GM23248 (cell line): ENCODE measurements around the gene NT5DC1. TPM values are rescaled to one million over a fixed set of nuclear protein-coding genes. Genes with fewer than 3 reads are reported as not detected.
A peak's percentile ranks its signal among the peaks of the same experiment; 100 is the strongest.

Experiments
- DNase-seq: peaks from one replicate; pipeline ENCODE4 v3.0.0-alpha.2; 2015
- H2AFZ ChIP-seq: fragments of 200-600 bp; sonication (generic); 2 replicates; pipeline ENCODE4 v1.6.1; 2016; ENCODE audit warnings: antibody characterized with exemption
- H3F3A ChIP-seq: fragments of 200-600 bp; sonication (generic); 2 replicates; pipeline ENCODE4 v1.6.1; 2016; ENCODE audit warnings: mild to moderate bottlenecking, antibody characterized with exemption, mixed run types; ENCODE audit not compliant: insufficient read depth
- H3K27ac ChIP-seq: fragments of 200-600 bp; sonication (generic); 2 replicates; pipeline ENCODE4 v1.5.1; 2016; ENCODE audit warnings: mild to moderate bottlenecking
- H3K27me3 ChIP-seq: fragments of 200-600 bp; sonication (generic); replicated peaks from 2 replicates; pipeline ENCODE4 v1.6.1; 2016; ENCODE audit warnings: mild to moderate bottlenecking; ENCODE audit not compliant: insufficient read depth
- H3K36me3 ChIP-seq: fragments of 200-600 bp; sonication (generic); 2 replicates; pipeline ENCODE4 v1.6.1; 2016; ENCODE audit warnings: low read depth, mild to moderate bottlenecking
- H3K4me1 ChIP-seq: fragments of 200-600 bp; sonication (generic); 2 replicates; pipeline ENCODE4 v1.6.1; 2016; ENCODE audit warnings: mild to moderate bottlenecking; ENCODE audit not compliant: insufficient read depth
- H3K4me2 ChIP-seq: fragments of 200-600 bp; sonication (generic); one replicate; pipeline ENCODE4 v1.6.1; 2016; ENCODE audit warnings: mild to moderate bottlenecking; ENCODE audit not compliant: unreplicated experiment
- H3K4me3 ChIP-seq: fragments of 200-600 bp; sonication (generic); 2 replicates; pipeline ENCODE4 v1.5.1; 2016; ENCODE audit warnings: mild to moderate bottlenecking
- H3K79me2 ChIP-seq: fragments of 200-600 bp; sonication (generic); 2 replicates; pipeline ENCODE4 v1.6.1; 2016; ENCODE audit warnings: mild to moderate bottlenecking; ENCODE audit not compliant: insufficient read depth
- H3K9ac ChIP-seq: fragments of 200-600 bp; sonication (generic); 2 replicates; pipeline ENCODE4 v1.6.1; 2016; ENCODE audit warnings: mild to moderate bottlenecking
- H3K9me2 ChIP-seq: fragments of 200-600 bp; sonication (generic); 2 replicates; pipeline ENCODE4 v1.6.1; 2016; ENCODE audit warnings: mixed run types, mild to moderate bottlenecking, moderate library complexity; ENCODE audit not compliant: insufficient read depth
- H3K9me3 ChIP-seq: fragments of 200-600 bp; sonication (generic); one replicate; pipeline ENCODE4 v1.6.1; 2017; ENCODE audit warnings: low read depth
- H4K20me1 ChIP-seq: fragments of 200-600 bp; sonication (generic); 2 replicates; pipeline ENCODE4 v1.6.0; 2016; ENCODE audit not compliant: insufficient read depth
- EZH2 ChIP-seq: fragments of 200-600 bp; sonication (generic); IDR thresholded peaks from 2 replicates; pipeline ENCODE4 v1.6.1; 2018; ENCODE audit warnings: antibody characterized with exemption, mild to moderate bottlenecking; ENCODE audit not compliant: insufficient read depth, poor library complexity, severe bottlenecking
- EZH2phosphoT487 ChIP-seq: fragments of 200-600 bp; sonication (generic); IDR thresholded peaks from 2 replicates; pipeline ENCODE4 v1.6.1; 2018; ENCODE audit warnings: antibody characterized with exemption, moderate library complexity, mild to moderate bottlenecking, low read depth; ENCODE audit not compliant: insufficient read depth
- WGBS, 2 experiments: methylation state at CpG; one replicate each; pipeline ENCODE4 v1.1.6; 2015 to 2017; ENCODE audit warnings: low lambda C conversion rate in 2 of 2, low coverage in 1 of 2; ENCODE audit errors: missing lambda C conversion rate in 2 of 2; 5-methylcytosine and 5-hydroxymethylcytosine counted together
- in situ Hi-C: fragments of 300-500 bp; cut with MboI; formaldehyde crosslinking; loops from 2 replicates; pipeline ENCODE4 v1.15.0; 2020
- polyA plus RNA-seq: library from polyadenylated mRNA; unstranded; fragments of >200 nt; fragmentation: Nextera tagmentation; extraction: Ambion mirVana; gene quantifications from 2 replicates; pipeline ENCODE4 v1.2.1, GENCODE V29; 2016
- total RNA-seq: library from RNA; depleted of rRNA; stranded (reverse); fragments of >200 nt; shearing (Covaris generic); gene quantifications from 2 replicates; pipeline ENCODE4 v1.2.3, GENCODE V29; 2014

Gene NT5DC1
- total and polyA plus RNA-seq, 2 experiments from 2014 or later, result 3.4 to 15.4 TPM

GRCh38 chr6:116189472-116189871 lies 88.8 kb downstream of the NT5DC1 start:
- Histone ChIP-seq H3K4me1 (peaks cover 8% of the 10 kb centered on the region), H3K27me3 (no peaks in the 10 kb centered on the region), H3K9me2 (0 out of 2 replicates have a peak, but pooled peaks cover 3% of the 10 kb centered on the region), H3K4me2 (no peak overlapping the region), H3K27ac (no peak overlapping the region), H3K9me3 (no peaks in the 10 kb centered on the region), H2AFZ (no peak overlapping the region), H3F3A (no peaks in the 10 kb centered on the region), H3K36me3 (no peaks in the 10 kb centered on the region), H3K4me3 (no peak overlapping the region), H4K20me1 (no peaks in the 10 kb centered on the region), H3K9ac (no peak overlapping the region), H3K79me2 (no peaks in the 10 kb centered on the region)
- DNase-seq, result no peak
- TF ChIP-seq EZH2, result no peak
- no peak for TF ChIP-seq EZH2phosphoT487
- in situ Hi-C loops, result no loop called here
- WGBS, 2 experiments, result 93 to 96% methylated on average over 2 of the region's 2 CpGs

GRCh38 chr6:116190550-116190949 lies 89.9 kb downstream of the NT5DC1 start:
- Histone ChIP-seq H3K4me2 (no peak overlapping the region), H3K27me3 (no peaks in the 10 kb centered on the region), H3K9me2 (0 out of 2 replicates have a peak, but pooled peaks cover 3% of the 10 kb centered on the region), H3K4me1 (peaks cover 8% of the 10 kb centered on the region), H4K20me1 (no peaks in the 10 kb centered on the region), H3F3A (no peaks in the 10 kb centered on the region), H3K36me3 (no peaks in the 10 kb centered on the region), H2AFZ (no peak overlapping the region), H3K79me2 (no peaks in the 10 kb centered on the region), H3K4me3 (no peak overlapping the region), H3K9me3 (no peaks in the 10 kb centered on the region), H3K9ac (no peak overlapping the region), H3K27ac (no peak overlapping the region)
- in situ Hi-C loops, result no loop called here
- DNase-seq, result peak; percentile 55
- 19 to 20% methylated on average over 4 of the region's 4 CpGs for WGBS, 2 experiments
- TF ChIP-seq EZH2phosphoT487 (no peak), EZH2 (no peak)

- TF ChIP-seq EZH2phosphoT487, result no peak
- Histone ChIP-seq H3K27ac (no peak overlapping the region), H4K20me1 (no peaks in the 10 kb centered on the region), H3K9ac (no peak overlapping the region), H3K79me2 (no peaks in the 10 kb centered on the region), H3K9me2 (0 out of 2 replicates have a peak, but pooled peaks cover 3% of the 10 kb centered on the region), H3K36me3 (no peaks in the 10 kb centered on the region), H3F3A (no peaks in the 10 kb centered on the region), H3K9me3 (no peaks in the 10 kb centered on the region), H2AFZ (no peak overlapping the region), H3K4me2 (no peak overlapping the region), H3K4me1 (peaks cover 8% of the 10 kb centered on the region), H3K27me3 (no peaks in the 10 kb centered on the region), H3K4me3 (no peak overlapping the region)
- WGBS, 2 experiments, result 92 to 96% methylated on average over 2 of the region's 2 CpGs
- DNase-seq, result no peak
- in situ Hi-C loops, result no loop called here
These were observed 91.2 kb downstream of the NT5DC1 start for GRCh38 chr6:116191881-116192280.

GRCh38 chr6:116192786-116193185 lies 92.1 kb downstream of the NT5DC1 start:
- Histone ChIP-seq H3K27ac (no peak overlapping the region), H3K9ac (no peak overlapping the region), H3K36me3 (no peaks in the 10 kb centered on the region), H3K4me3 (no peak overlapping the region), H3K9me3 (no peaks in the 10 kb centered on the region), H3F3A (no peaks in the 10 kb centered on the region), H3K79me2 (no peaks in the 10 kb centered on the region), H3K27me3 (no peaks in the 10 kb centered on the region), H4K20me1 (no peaks in the 10 kb centered on the region), H3K4me2 (no peak overlapping the region), H3K4me1 (peaks cover 8% of the 10 kb centered on the region), H2AFZ (no peak overlapping the region), H3K9me2 (0 out of 2 replicates have a peak, but pooled peaks cover 3% of the 10 kb centered on the region)
- 91 to 95% methylated on average over 3 of the region's 3 CpGs for WGBS, 2 experiments
- TF ChIP-seq EZH2phosphoT487 (no peak), EZH2 (no peak)
- no peak for DNase-seq
- in situ Hi-C loops, result no loop called here

GRCh38 chr6:116196841-116197240 lies 96.2 kb downstream of the NT5DC1 start:
- in situ Hi-C loops, result no loop called here
- 84 to 85% methylated on average over 3 of the region's 3 CpGs for WGBS, 2 experiments
- Histone ChIP-seq H3K4me3 (no peak overlapping the region), H3K9me2 (0 out of 2 replicates have a peak, but pooled peaks cover 3% of the 10 kb centered on the region), H3K9me3 (no peaks in the 10 kb centered on the region), H3F3A (no peaks in the 10 kb centered on the region), H3K27ac (no peak overlapping the region), H2AFZ (no peak overlapping the region), H3K27me3 (no peaks in the 10 kb centered on the region), H3K9ac (no peak overlapping the region), H3K4me2 (no peak overlapping the region), H4K20me1 (no peaks in the 10 kb centered on the region), H3K4me1 (no peaks in the 10 kb centered on the region), H3K36me3 (no peaks in the 10 kb centered on the region), H3K79me2 (no peaks in the 10 kb centered on the region)
- TF ChIP-seq EZH2phosphoT487 (no peak), EZH2 (no peak)
- no peak for DNase-seq
